Muscle layer of duodenum (tissue), 2 donors: ENCODE measurements around the gene SHH.

Source experiments
- H3K27ac ChIP-seq: one replicate; pipeline ENCODE4 v1.7.0; 2013; ENCODE audit warnings: mild to moderate bottlenecking, low read length
- H3K27me3 ChIP-seq: one replicate; pipeline ENCODE4 v1.7.0; 2013; ENCODE audit warnings: low read depth, mild to moderate bottlenecking, control low read depth, low read length
- H3K36me3 ChIP-seq, 2 donors: one replicate each; pipeline ENCODE4 v1.7.0; 2013; ENCODE audit warnings: low read length in 2 of 2, control low read depth in 1 of 2, mild to moderate bottlenecking in 1 of 2; ENCODE audit not compliant: insufficient read depth in 2 of 2, control insufficient read depth in 1 of 2
- H3K4me1 ChIP-seq, 2 donors: one replicate each; pipeline ENCODE4 v1.7.0; 2013; ENCODE audit warnings: low read length in 2 of 2, mild to moderate bottlenecking in 2 of 2, control low read depth in 1 of 2, moderate library complexity in 1 of 2; ENCODE audit not compliant: insufficient read depth in 2 of 2, control insufficient read depth in 1 of 2
- H3K4me3 ChIP-seq, 2 donors: one replicate each; pipeline ENCODE4 v1.7.0; 2013; ENCODE audit warnings: low read length in 2 of 2, low read depth in 1 of 2, mild to moderate bottlenecking in 1 of 2
- H3K9me3 ChIP-seq, 2 donors: one replicate each; pipeline ENCODE4 v1.7.0; 2013; ENCODE audit warnings: low read length in 2 of 2, control low read depth in 1 of 2, mild to moderate bottlenecking in 1 of 2; ENCODE audit not compliant: control insufficient read depth in 1 of 2
- donor health status: healthy.

The SHH gene

DNA sequence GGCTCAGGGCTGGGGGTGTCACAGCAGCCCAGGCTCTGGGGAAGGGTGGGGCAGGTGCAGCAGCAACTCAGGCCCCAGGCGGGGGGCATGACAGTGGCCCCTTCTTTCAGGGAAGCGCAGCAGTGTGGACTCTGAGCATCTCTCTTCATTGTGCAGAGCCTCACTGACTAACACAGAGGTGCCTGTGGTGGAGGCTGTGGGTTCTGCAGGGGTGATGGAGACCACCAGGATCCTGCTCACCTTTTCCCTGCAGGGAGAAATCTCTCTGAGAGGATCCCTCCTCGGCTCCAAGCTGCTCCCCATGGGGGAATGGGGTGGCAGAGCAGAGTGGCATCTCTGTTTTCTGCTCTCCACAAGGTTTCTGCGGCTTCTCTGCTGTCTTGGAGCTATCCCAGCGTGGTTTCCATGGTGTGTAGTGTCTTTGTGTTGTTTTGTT is 37.8 kb upstream of the SHH start:
- H3K27me3 ChIP-seq, result no peaks in the 10 kb centered on the region

DNA sequence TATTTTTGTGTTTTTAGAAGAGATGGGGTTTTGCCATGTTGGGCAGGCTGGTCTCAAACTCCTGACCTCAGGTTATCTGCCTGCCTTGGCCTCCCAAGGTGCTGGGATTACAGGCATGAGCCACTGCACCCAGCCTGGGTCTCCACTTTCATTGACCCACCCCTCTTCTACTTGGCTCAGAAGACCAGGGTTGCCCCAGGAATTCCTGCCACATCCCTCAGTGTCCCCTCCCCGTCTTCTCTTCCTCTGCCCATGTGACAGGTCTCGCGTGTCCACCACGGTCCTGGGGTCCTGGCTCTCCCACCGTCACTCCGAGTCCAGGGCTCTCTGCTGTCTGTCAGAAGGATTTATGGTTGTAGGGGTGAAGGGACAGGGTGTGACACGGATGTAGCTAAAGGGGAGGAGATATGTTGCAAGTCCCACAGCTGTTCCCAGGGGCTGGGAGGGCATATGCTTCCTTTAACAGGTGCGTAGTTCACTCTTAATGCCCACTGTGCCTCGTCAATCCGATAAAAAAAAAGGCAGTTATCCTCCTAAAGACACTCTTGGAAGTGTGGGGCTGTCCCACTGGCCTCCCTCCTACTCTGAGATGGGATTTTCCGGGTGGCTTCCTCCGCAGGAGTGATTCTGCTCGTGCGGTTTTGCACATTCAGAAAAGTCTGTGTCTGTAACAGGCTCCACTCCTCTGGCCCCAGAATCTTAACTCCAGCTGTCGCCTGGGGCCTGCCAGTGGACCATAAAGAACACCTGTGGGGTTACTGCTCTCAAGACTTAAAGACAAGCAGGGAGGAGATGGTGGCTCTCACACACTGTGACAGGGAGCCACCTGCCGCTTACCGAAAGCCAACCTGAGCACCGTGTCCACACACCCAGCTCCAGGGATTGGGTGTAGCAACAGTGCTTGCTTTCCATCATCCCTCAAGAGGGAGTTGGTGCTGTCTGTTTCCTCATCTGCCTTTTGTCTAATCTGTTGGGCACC is 36.7 kb upstream of the SHH start:
- no peaks in the 10 kb centered on the region for H3K36me3 ChIP-seq
- H3K4me1 ChIP-seq, result no peaks in the 10 kb centered on the region
- H3K9me3 ChIP-seq, result peaks cover 0 to 2% of the 10 kb centered on the region in 2 donors
- H3K4me3 ChIP-seq, result no peak overlapping the region
- H3K27me3 ChIP-seq, result no peaks in the 10 kb centered on the region
- H3K27ac ChIP-seq, result no peak overlapping the region

More for the DNA sequence above, 37.8 kb upstream of the SHH start:
- H3K4me3 ChIP-seq, result no peak overlapping the region
- no peaks in the 10 kb centered on the region for H3K4me1 ChIP-seq
- H3K9me3 ChIP-seq, result peaks cover 0 to 5% of the 10 kb centered on the region in 2 donors
- no peaks in the 10 kb centered on the region for H3K36me3 ChIP-seq
- no peak overlapping the region for H3K27ac ChIP-seq

DNA sequence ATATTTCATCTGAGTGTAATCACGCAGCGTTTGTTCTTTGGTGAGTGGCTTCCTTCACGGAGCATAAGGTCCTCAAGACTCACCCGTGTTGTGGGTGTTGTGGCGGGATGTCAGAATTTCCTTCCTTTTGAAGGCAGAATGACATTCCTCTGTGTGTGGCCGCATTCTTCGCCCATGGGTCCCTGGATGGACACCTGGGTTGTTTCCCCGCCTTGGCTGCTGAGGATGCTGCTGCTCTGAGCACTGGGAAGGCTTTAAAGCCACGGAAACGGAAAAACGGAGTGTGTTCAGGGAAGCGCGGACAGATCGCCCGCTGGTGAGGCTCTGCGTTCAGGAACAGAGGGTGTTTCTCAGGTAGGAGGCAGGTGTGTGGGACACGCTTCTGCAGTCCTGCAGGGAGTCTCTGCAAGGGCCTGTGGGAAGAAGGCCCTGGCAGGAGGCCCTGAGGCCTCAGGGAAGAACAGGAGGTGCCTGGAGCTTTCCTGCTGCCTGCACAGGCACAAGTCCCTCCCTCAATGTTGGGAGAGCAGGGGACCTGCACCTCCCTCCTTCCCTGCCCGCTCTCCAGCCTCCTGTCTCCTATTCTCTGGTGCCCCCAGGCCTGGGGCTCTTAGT is 35.7 kb upstream of the SHH start:
- Histone ChIP-seq H3K27ac (no peak overlapping the region), H3K4me1 (no peaks in the 10 kb centered on the region), H3K27me3 (no peaks in the 10 kb centered on the region), H3K4me3 (no peak overlapping the region), H3K36me3 (no peaks in the 10 kb centered on the region), H3K9me3 (no peaks in the 10 kb centered on the region)

DNA sequence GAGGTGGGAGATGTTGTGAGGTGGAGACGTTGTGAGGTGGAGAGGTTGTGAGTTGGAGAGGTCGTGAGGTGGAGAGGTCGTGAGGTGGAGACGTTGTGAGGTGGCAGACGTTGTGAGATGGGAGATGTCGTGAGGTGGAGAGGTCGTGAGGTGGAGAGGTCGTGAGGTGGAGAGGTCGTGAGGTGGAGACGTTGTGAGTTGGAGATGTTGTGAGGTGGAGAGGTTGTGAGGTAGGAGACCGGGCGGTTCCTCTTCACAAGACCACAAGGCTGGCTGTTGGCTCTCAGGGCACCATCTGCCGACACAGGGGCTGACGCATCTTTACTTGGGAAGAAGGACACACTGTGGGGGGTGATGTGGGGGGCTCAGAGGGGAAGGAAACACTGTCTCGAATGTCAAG is 34.7 kb upstream of the SHH start:
- Histone ChIP-seq H3K9me3 (no peaks in the 10 kb centered on the region), H3K27ac (no peak overlapping the region), H3K4me3 (no peak overlapping the region), H3K27me3 (no peaks in the 10 kb centered on the region), H3K4me1 (no peaks in the 10 kb centered on the region), H3K36me3 (no peaks in the 10 kb centered on the region)

DNA sequence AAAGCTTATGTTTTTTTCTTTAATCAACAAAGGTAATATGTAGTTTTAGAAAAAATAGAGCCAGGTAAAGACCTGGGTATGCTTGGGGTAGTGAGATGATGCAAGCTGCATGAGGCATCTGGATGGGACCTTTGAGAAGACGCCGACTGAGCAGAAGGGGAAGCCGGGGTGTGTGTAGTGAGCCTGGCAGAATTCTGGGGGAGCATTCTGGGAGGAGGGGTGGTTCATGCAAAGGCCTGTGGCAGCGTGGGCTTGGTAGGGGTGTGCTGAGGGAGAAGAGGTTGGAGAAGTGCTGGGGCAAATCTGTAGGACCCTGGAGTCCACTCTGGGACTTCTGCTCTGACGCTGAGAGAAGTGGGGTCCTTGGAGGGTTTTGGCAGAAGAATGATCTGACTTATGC is 33.9 kb upstream of the SHH start:
- Histone ChIP-seq H3K27me3 (no peaks in the 10 kb centered on the region), H3K4me3 (no peak overlapping the region), H3K36me3 (no peaks in the 10 kb centered on the region), H3K9me3 (no peaks in the 10 kb centered on the region), H3K27ac (no peak overlapping the region), H3K4me1 (no peaks in the 10 kb centered on the region)

DNA sequence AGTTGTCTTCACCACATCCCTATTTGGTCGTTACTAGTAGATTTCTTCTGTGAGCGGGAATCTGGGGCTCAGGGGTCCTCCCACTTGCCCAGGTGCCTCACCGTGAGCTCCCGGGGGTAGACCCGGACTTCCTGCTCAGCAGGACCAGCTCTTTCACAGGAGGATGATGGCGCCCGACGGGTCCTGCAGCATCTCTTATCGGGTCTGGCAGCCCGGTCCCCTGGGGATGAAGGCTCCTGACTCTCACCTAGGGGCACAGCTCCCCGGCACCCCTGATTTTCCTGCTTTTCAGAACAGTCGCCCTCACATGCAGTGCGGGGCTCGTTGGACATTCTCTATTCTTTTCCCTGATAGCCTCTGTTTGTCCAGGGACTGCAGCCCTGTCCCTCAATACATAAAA is 33.0 kb upstream of the SHH start:
- Histone ChIP-seq H3K36me3 (no peaks in the 10 kb centered on the region), H3K27me3 (no peaks in the 10 kb centered on the region), H3K4me1 (no peaks in the 10 kb centered on the region), H3K27ac (no peak overlapping the region), H3K9me3 (no peaks in the 10 kb centered on the region), H3K4me3 (no peak overlapping the region)

DNA sequence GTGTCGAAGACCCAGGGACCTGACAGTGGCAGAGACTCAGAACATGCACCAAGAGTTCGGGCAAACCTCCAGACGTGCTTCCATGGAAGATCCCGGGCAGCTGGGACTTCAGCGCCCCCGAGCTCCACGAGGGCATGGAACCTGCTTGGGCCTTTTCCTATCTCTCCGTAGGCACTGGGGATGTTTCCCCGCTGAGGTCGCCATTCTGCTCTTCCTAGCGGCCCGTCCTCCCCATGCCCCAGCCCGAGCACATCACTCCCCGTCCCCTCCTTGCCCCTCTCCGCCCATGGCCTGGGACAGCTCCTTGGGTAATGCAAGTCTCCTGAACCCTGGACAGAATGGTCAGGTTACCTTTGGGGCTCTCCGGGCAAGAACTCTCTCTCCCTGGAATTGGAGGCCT is 32.3 kb upstream of the SHH start:
- H3K36me3 ChIP-seq, result no peaks in the 10 kb centered on the region
- no peaks in the 10 kb centered on the region for H3K27me3 ChIP-seq
- H3K9me3 ChIP-seq, result no peaks in the 10 kb centered on the region
- no peak overlapping the region for H3K4me3 ChIP-seq
- no peaks in the 10 kb centered on the region for H3K4me1 ChIP-seq
- no peak overlapping the region for H3K27ac ChIP-seq

DNA sequence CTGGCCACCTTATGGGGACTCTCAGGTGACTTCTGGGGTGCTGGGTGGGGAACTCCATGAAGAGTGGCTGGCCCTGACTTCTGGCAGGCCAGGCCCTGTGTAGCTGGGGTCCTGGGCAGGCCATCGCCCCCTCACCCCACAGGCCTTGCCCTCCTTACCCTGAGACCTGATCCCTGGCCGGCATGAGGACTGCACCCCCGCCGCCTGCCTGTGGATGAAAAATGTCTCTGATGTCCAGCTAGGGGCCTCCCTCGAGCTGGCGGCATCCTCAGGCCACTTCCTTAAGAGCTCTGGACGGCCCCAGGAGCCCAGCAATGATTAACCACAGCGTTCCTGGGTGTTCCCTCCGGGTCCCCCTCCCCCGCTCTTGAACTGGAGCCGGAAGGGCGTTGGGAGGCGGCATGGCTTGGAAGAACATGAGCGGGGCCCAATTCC is 31.8 kb upstream of the SHH start:
- Histone ChIP-seq H3K27ac (no peak overlapping the region), H3K36me3 (no peaks in the 10 kb centered on the region), H3K27me3 (no peaks in the 10 kb centered on the region), H3K4me1 (no peaks in the 10 kb centered on the region), H3K9me3 (no peaks in the 10 kb centered on the region), H3K4me3 (no peak overlapping the region)

DNA sequence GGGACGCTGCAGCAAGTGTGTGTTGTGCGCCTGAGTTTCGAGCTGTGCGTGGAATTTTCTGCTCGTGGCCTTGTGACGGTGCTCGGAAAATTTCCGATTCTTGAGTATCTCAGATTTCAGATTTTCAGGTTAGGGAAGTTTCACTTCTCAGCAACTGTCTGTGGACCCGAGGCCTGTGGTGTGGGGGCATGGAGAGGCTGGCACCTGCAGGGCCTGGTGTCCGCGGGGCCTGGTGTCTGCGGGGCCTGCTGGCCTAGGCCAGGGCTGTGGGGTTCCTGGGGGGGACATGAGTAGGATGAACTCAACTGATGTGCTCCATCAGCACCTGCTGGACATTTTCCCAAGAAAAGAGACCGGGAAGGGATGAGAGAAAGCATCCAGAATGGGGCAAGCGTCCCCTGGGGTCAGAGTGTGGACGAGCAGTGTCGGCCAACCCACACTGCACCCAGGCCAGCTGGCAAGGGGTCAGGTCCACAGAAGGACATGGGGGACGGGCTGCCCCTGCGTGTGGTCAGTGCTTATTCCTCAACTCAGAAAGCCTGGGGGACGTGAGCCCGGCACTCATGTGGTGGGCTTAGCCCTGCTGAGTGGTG is 31.3 kb upstream of the SHH start:
- no peak overlapping the region for H3K27ac ChIP-seq
- H3K4me1 ChIP-seq, result no peaks in the 10 kb centered on the region
- no peaks in the 10 kb centered on the region for H3K27me3 ChIP-seq
- no peak overlapping the region for H3K4me3 ChIP-seq
- H3K9me3 ChIP-seq, result no peaks in the 10 kb centered on the region
- H3K36me3 ChIP-seq, result no peaks in the 10 kb centered on the region

DNA sequence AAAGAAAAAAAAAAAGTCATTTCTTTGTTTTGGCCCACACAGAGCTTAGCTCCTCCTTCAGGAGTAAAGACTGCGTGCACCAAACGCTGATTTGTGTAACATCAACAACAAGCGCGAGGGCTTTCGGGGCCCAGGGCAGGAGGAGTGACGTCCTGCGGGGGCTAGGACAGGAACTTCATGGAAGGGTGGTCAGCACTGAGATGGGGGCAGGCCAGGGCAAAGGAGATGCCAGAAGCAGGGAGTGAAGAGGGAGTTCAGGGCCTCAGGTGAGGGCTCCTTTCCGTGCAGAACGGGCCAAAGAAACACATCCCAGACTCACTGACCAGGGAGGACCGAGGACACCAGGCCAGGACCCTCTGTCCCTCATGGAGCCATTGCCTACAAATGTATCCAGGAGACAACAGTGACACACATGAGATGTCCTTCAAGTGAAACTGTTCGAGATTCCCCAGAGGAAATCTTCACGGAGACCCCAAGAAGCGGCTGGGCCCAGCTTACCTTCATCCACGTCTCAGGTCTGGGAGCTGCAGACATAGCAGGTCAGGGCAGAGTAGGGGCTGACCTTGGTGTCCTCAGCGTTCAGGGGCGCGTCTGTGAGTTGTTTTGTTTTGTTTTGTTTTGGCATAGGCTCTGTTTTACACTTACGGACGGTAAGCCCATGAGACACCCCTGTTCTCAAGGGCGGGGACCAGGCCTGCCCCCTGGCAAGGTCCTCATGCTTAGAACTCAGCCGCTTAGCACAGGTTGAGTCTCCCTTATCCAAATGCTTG is 30.4 kb upstream of the SHH start:
- Histone ChIP-seq H3K9me3 (no peaks in the 10 kb centered on the region), H3K27me3 (no peaks in the 10 kb centered on the region), H3K4me1 (no peaks in the 10 kb centered on the region), H3K27ac (no peak overlapping the region), H3K36me3 (no peaks in the 10 kb centered on the region), H3K4me3 (no peak overlapping the region)

DNA sequence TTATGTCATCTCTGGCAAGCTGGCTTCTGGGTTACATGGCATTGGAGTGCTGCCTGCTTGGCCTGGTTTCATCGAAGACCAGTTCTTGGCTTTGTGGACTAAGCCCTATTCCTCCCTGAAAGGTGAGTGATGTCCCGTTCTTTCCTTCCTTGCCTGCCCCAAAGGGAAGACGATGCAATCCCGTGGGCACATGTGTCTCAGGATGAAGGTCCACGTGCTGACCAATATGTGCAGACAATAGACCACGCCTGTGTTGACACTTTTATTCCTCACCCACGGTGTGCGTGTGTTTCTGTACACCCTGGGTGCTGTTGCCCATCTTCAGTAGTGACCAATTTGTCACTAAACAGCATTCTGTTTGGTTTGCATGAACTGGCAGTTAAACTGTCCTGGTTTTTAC is 28.6 kb upstream of the SHH start:
- Histone ChIP-seq H3K27me3 (no peaks in the 10 kb centered on the region), H3K36me3 (no peaks in the 10 kb centered on the region), H3K9me3 (no peaks in the 10 kb centered on the region), H3K4me1 (no peaks in the 10 kb centered on the region), H3K27ac (no peak overlapping the region), H3K4me3 (no peak overlapping the region)
